AG10803 (cell line): ENCODE data around the gene RBM38.

Experiments used
- DNase-seq: peaks from one replicate; pipeline ENCODE4 v3.0.0; 2010; ENCODE audit warnings: low read depth
- H3K4me3 ChIP-seq: 2 replicates; pipeline ENCODE4 v1.5.1; 2011; ENCODE audit warnings: mild to moderate bottlenecking, low read length, control low read depth
- TF ChIP-seq, protein P1 (sequence below): conservative IDR thresholded peaks from 2 replicates; pipeline ENCODE4 v1.5.1; 2011; ENCODE audit warnings: mild to moderate bottlenecking, low read length, control low read depth, inconsistent platforms

The RBM38 gene

DNA sequence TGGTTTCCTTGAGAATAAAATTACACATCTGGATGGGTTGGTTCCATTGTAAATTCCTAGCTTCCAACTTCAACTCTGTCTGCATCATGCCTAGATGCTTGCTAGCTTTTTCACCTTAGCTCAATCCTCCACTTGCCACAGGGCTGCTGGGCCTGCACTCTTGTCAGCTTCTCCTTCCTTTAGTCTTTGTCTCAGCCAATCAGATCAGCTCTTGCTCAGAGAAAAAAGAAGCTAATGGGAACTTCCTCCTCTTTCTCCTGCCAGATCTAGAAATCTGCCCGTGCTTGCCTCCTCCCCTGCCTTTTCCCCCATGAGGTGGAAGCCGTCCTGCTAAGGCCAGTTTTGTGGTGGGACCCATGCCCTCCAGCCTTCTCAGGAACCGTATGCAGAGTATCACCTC is 21.6 kb upstream of the RBM38 start:
- TF ChIP-seq, protein P1, sequence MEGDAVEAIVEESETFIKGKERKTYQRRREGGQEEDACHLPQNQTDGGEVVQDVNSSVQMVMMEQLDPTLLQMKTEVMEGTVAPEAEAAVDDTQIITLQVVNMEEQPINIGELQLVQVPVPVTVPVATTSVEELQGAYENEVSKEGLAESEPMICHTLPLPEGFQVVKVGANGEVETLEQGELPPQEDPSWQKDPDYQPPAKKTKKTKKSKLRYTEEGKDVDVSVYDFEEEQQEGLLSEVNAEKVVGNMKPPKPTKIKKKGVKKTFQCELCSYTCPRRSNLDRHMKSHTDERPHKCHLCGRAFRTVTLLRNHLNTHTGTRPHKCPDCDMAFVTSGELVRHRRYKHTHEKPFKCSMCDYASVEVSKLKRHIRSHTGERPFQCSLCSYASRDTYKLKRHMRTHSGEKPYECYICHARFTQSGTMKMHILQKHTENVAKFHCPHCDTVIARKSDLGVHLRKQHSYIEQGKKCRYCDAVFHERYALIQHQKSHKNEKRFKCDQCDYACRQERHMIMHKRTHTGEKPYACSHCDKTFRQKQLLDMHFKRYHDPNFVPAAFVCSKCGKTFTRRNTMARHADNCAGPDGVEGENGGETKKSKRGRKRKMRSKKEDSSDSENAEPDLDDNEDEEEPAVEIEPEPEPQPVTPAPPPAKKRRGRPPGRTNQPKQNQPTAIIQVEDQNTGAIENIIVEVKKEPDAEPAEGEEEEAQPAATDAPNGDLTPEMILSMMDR = no peak
- no peak for DNase-seq
- H3K4me3 ChIP-seq = no peak overlapping the region

DNA sequence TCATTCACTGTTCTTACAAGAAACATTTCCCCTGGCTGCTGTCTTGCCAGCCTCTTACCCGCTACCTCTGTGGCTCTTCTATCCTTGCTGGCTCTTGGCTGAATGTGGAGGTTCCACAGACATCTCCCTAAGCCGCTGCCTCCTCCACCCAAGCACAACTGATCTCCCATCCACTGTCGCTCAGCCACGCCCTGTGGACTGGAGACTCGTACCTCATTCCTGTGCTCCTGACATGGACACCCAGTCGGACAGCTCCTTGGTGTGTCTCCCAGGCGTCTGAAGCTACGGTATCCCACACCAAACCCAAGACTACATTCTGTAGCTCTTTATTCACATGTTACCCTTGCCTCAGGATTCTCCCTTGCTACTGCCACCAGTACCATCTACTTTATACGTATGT is 20.9 kb upstream of the RBM38 start:
- no peak for DNase-seq
- TF ChIP-seq, protein P1 = no peak
- no peak overlapping the region for H3K4me3 ChIP-seq

DNA sequence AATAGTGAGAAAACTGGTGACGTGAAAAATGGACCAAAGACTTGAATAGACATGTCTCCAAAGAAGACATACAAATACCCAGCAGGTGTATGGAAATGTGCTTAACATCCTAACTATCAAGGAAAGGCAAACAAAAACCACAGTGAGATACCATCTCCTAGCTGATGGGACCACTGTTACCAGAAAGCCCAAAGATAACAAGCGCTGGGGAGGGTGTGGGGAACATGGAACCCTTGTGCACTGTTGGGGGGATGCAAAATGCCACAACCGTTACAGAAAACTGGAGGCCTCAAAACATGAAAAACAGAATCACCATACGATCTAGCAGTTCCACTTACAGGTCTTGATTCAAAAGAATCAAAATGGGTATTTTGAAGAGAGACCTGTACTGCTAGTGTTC is 19.8 kb upstream of the RBM38 start:
- DNase-seq = no peak
- TF ChIP-seq, protein P1 = no peak
- H3K4me3 ChIP-seq = no peak overlapping the region

DNA sequence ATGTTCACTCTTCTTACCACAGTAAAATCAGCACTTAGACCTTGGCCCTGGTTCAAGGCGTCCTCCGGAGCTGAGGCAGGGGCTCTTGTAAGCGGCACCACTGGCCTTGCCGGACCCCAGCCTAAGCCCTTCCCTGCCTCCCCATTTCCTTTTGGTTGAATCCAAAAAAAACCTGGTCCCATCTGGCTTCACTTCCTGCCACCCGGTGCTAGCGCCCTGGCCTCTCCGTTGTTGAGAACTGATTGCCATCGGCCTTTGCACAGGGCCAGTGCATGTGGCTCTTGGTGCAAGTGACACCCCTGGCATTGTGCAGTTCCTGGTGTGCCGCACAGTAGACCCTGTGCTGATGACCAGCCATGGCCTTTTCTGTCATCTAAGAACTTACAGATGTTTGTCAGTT is 19.0 kb upstream of the RBM38 start:
- no peak for DNase-seq
- no peak overlapping the region for H3K4me3 ChIP-seq
- TF ChIP-seq, protein P1 = no peak

DNA sequence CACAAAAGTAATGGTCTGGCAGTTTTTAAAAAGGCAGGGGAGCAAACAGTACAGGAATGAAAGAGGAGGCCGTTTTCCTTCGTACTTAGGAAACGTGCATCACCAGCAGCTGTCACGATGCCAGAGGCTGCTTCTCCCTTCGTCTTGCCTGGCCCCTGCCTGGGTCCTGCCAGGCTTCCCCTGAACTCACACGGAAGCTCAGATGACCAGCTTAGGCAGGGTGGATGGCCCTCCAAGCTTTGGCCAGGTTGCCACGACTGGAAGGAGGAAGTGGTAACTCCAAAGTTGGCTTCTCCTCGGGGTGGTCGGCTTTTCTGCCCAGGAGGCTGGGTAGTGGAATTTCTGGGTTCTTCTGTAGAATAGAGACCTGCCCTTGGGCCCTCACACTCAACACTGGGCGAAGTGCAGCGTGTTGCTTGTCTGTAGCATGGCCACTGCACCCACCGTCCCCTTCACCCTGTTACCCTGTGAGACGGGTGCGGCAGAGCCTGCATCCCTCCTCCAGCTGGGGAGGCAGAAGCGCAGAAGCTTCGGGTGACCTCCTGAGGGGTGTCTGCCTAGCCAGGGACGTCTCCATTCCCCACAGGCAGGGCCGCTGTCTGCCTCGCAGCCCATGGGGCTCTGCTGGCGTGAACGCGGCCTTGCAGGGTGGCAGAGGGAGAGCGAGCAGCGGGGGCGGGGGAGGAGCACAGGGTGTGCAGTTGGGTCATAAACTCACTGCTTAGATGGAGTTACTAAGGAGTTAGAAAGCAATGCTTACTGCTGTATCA is 18.4 kb upstream of the RBM38 start:
- DNase-seq = no peak
- TF ChIP-seq, protein P1 = no peak
- H3K4me3 ChIP-seq = no peak overlapping the region

DNA sequence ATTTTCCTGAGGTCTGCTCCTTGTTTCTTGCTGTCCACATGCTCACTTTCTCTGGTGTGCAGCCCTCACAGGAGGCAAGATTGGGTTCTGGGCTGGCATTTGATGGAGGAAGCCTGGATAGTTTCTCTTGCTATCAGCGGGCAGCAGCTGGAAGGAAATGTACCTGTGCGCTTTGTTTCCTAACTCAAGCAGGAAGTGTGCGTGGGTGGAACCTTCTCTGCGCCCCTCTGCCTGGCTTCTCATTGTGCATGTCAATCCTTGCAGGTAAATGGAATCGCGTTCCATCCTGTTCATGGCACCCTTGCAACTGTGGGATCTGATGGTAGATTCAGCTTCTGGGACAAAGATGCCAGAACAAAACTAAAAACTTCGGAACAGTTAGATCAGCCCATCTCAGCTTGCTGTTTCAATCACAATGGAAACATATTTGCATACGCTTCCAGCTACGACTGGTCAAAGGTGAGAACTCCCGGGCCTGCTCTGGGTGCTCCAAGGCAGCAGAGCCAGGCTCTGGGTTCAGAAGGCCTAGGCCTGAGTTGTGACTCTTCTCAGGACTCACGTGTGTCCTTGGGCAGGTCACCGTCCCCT is 16.8 kb upstream of the RBM38 start:
- no peak for DNase-seq
- TF ChIP-seq, protein P1 = no peak
- no peak overlapping the region for H3K4me3 ChIP-seq
